NCI-H460 (cell line): ENCODE results near the gene CACNA1A. TPM values are rescaled to one million over a fixed set of nuclear protein-coding genes. Genes with fewer than 3 reads are reported as not detected.

Experiments used
- DNase-seq: peaks from one replicate; pipeline ENCODE4 v3.0.0-alpha.2; 2016; ENCODE audit warnings: low read depth; ENCODE audit errors: extremely low read depth
- total RNA-seq: library from RNA; depleted of rRNA; stranded (reverse); fragments of >200 nt; shearing (Covaris generic); gene quantifications from 2 replicates; pipeline ENCODE4 v1.2.3, GENCODE V29; 2014

Gene CACNA1A
- total RNA-seq, 1 experiment from 2014 or later = not detected

- no peak for DNase-seq
These were observed 190.8 kb downstream of the CACNA1A start for GRCh38 chr19:13315495-13315894.

GRCh38 chr19:13314761-13315160 lies 191.5 kb downstream of the CACNA1A start:
- no peak for DNase-seq

- no peak for DNase-seq
These were observed 192.4 kb downstream of the CACNA1A start for GRCh38 chr19:13313875-13314274.

- DNase-seq = no peak
These were observed 196.4 kb downstream of the CACNA1A start for GRCh38 chr19:13309864-13310263.

- DNase-seq = no peak
These were observed 202.7 kb downstream of the CACNA1A start for GRCh38 chr19:13303381-13304129.

GRCh38 chr19:13302526-13303270 lies 203.6 kb downstream of the CACNA1A start:
- no peak for DNase-seq

- DNase-seq = no peak
These were observed 204.5 kb downstream of the CACNA1A start for GRCh38 chr19:13301627-13302334.

- DNase-seq = no peak
These were observed 205.8 kb downstream of the CACNA1A start for GRCh38 chr19:13300421-13301030.

- DNase-seq = no peak
These were observed 206.4 kb downstream of the CACNA1A start for GRCh38 chr19:13299838-13300237.

- DNase-seq = no peak
These were observed 207.5 kb downstream of the CACNA1A start for GRCh38 chr19:13298565-13299481.

- DNase-seq = no peak
These were observed 209.3 kb downstream of the CACNA1A start for GRCh38 chr19:13297023-13297422.

- DNase-seq = no peak
These were observed 211.3 kb downstream of the CACNA1A start for GRCh38 chr19:13294812-13295567.

- no peak for DNase-seq
These were observed 214.4 kb downstream of the CACNA1A start for GRCh38 chr19:13291913-13292312.

GRCh38 chr19:13290741-13291140 lies 215.5 kb downstream of the CACNA1A start:
- no peak for DNase-seq

- no peak for DNase-seq
These were observed 217.0 kb downstream of the CACNA1A start for GRCh38 chr19:13289295-13289694.

GRCh38 chr19:13286195-13286985 lies 219.9 kb downstream of the CACNA1A start:
- no peak for DNase-seq

GRCh38 chr19:13284929-13285928 lies 221.1 kb downstream of the CACNA1A start:
- DNase-seq = no peak
